ENCODE data around the gene TPBGL.

The TPBGL gene

DNA sequence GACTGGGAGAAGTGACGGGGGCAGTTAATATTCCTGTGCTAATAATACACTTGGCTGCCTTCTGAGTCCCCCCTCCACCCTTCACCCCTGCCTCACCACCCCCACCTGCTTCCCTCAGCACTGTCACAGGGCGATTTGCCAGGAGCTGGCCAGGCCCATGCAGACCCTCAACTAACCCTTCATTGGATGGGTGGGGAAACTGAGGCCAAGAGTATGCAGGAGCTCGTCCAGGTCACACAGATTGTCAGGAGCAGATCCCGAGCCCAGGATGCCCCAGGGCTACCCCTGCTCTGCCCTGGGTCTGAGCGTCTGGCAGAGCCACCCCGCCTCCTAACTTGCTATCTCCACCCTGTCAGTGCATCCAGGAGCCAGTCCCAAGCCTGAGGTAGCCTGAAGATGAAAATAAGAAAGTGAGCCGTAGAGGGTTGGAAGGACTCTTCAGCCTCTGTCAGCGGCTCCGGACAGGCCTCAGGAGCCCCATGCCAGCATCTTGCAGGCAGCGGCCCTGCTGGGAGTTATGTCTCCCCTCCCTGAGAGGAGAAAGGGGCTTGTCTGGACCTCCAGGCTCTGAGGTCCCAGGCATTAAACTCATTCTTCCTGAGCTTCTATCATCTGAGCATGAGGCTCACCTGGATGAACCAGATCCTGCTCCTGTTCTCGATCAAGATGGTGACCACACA, 6.2 kb downstream of the TPBGL start:
- FAIRE-seq: no peak

DNA sequence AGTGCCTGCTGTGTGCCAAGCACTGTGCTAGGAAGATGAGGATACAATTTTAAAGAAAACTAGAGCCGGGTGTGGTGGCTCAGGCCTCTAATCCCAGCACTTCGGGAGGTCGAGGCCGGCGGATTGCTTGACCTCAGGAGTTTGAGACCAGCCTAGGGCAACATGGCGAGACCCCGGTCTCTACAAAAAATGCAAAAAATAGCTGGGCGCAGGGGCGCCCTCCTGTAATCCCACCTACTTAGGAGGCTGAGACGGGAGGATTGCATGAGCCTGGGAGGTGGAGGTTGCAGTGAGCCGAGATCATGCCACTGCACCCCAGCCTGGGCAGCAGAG, 8.3 kb downstream of the TPBGL start:
- FAIRE-seq: no peak

DNA sequence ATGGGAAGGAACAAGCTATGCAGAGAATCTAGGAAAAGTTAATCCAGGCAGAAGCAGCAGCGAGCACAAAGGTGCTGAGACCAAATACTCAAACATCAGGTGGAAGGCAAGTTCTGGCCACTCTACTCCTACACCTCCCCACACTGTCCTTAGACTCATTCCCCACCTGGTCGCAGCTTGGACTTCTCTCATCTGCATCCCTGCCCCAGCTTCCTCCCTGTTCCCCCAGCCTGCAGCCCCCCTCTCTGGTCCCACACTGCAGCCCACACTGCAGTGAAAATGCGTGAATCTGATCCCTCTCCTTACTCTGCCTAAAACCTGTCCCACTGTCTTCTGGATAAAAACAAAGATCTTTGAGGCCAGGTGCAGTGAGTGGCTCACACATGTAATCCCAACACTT, 9.1 kb downstream of the TPBGL start:
- no peak for FAIRE-seq

GRCh38 chr11:75254326-75254725, 13.8 kb downstream of the TPBGL start:
- no peak for FAIRE-seq

DNA sequence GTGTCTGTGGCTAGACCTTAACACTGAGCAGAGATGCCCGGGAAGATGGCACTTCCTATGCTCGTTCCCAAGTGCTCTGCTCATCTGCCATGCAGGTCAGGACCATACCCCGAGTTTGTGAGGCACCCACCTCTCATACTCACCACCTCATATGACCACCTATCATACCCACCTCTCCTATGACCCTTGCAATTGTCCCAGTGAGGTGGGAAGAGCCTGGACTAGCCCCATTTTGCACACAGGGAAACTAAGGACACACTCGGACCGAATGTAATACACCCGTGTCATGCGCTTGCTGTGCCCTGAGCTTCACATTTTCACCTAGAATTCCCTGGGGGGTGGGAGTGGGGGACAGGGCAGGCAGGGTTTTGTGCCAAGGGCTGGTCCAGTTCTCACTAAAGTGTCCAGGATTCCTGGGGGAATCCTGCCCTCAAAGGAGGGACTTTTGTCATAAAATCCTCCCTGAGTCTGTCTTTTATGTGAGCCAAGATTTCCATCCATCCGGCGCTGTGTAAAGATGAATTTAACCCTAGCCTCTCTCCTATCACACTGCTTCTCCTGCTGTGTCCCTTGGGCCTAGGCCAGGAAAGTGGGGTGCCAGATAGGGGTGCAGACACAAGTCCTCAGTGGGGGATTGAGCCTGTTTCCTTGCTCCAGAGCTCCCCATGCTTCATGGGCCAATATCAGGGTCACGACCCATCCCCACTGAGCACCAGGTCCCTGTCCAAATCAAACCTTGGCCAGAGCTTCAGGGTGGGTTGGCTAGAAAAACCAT, 20.0 kb downstream of the TPBGL start:
- no peak for FAIRE-seq

DNA sequence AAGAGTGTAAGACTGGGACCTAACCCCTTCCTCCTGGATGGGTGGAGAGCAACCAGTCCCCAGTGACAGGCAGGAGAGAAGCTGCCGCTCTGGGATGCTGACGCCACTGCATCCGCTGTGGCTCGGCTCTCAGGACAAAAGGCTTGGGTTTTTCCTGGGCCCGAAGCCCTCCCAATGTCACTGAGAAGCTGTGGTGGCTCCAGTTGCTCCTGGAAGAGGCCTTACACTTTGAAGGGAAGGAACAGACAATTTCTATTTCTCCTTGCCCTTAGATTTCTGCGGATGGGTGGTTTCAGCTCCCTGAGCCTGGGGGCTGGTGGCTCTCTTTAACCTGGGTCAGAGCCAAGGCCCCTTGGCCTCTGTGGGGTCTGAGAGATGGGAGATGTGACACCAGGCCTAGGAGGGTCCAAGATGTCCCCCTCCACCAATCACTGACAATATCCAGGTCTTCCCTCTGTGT, 21.4 kb downstream of the TPBGL start:
- no peak for FAIRE-seq

DNA sequence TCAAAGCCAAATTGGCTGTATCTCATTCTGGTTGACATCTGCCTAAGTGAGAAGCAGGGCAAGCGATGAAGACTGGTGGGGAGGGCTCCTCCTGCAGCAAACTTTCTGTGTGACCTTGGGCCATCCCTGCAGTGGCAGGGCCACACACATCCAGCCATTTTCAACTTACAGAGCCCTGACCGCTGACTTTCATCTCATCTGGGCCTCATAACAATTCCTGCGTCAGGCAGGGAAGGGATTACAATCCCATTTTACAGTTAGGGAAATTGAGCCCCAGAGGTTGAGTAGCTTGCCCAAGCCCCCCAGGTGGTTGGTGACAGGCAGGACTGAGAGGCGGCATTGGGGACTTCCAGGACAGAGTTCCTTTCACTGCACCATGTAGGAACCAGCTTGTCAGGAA, 21.9 kb downstream of the TPBGL start:
- FAIRE-seq: no peak

DNA sequence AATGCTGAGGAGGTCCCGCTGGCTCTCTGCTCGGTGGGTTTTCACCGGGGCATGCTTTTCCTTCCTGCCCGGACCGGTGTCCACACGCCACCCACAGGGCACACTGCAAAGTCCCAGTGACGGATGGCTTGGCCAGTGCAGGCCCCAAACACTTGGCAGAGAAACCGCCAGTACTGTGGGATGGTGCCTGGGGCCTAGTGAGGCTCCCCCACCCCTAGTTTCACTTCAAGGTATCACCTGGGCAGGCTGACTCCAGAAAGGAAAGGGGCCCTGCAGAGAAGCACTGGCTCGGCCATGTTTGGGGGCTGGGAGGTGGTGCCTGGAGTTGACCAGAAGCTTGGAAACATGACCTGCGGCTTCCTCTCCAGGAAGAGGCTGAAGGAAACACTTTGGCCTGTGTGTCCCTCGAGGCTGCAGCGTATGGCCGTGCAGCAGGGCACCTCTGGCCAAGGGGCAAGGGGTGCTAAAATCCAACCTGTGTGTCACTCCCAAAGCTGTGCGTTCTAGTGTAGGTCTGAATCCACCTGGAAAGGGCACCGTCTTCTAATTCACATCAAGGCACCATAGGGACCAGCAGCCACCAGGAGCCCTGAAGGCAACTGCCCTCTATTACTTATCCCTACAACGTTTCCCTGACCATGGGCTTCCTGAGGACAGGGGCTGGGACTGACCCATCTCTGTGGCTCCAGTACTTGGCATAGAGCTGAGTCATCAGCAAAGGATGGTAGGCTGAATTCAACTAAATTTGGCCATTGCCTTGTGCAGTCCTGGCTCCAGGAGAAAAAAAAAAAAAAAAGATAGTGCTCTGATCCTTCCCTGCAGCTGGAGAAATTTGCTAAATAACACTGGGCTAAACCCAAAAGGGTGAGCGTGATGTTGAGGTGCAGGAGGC, 22.6 kb downstream of the TPBGL start:
- no peak for FAIRE-seq

- FAIRE-seq: no peak
Measured at GRCh38 chr11:75263944-75264349, 23.4 kb downstream of the TPBGL start.

DNA sequence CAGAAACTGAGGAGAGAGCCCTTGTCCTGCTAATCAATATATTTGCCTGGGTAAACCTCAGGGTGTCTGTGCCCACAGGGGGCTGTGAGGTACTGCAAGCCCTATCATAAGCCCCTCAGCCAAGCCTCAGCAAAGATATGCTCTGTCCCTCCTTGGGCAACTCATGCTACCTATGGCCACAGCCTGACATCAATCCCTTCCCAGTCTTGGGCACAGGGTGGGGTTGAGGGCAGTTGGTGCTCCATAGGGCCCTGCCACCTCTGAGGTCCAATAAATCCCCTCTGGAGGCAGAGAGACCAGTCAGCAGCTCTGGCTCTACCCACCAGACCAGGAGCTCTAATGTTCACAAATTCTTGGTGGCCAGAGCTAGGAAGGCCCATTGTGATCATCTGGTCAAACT, 23.8 kb downstream of the TPBGL start:
- no peak for FAIRE-seq

GRCh38 chr11:75264971-75265370, 24.4 kb downstream of the TPBGL start:
- FAIRE-seq: no peak

DNA sequence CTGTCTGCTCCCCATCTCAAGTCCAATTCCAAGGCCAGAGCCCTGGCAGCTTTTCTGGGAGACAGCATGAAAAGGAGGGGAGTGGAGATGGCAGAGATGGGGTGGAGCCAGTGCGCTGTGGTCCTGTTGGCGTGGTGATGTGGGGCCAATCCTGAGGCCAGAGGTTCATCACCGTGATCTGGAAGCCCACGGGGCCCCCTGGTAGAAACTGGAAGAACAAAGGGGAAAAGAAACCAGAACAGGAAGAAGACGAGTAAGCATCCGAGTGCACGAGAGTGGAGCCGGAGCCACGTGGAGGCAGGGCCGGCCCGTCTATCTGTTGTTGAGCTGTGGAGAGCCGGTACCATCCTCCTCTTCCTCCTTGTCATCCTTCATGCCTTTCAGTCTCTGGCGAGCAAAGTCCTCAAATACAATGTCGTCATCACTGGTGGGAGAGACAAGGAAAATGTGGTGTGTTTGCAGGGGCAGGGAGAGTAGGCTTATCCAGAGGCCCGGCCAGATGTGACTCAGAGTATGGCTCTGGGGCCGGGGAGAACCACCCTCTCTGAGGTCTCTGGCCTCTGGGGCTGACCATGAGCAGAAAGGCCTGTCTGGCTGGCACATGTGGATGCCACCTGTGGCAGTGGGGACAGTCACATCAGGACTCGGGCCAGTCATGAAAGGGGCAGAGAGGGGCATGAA, 25.4 kb downstream of the TPBGL start:
- FAIRE-seq: no peak

DNA sequence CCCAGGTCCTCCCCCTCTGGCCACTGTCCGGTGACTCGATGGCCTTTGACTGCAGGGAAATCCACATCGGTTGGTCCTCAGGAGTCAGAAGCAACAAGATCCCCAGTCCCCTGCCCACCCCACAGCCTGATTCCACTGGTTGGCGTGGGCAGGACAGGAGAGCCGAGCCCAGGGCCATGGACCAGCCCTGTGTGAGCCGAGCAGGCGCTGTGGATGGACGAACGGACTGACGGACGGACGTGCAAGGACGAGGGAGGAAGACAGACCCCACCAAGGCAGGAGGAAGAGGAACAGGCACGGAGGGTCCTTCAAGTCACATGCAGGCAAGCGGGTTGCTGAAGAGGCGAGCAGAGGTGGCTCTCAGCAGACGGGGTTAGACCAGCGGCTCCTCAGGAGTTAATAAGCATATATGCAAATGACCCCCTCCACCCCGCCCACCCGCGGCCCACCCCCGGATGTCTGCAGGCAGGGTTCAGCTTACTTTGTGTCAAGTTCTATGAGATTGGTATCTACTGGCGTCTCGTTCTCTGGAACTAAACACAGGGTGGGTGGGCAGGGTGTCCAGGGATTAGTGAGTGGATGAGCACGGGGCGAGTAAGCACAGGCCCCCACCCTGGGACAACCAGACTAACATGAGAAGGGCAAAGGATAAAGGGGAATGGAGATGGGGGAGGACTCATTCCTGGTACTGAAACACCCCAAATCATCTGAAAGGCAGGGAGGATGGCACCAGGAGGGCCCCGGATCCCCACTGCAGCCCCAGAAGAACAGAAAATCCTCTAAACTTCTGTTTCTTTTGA, 26.8 kb downstream of the TPBGL start:
- FAIRE-seq: no peak

DNA sequence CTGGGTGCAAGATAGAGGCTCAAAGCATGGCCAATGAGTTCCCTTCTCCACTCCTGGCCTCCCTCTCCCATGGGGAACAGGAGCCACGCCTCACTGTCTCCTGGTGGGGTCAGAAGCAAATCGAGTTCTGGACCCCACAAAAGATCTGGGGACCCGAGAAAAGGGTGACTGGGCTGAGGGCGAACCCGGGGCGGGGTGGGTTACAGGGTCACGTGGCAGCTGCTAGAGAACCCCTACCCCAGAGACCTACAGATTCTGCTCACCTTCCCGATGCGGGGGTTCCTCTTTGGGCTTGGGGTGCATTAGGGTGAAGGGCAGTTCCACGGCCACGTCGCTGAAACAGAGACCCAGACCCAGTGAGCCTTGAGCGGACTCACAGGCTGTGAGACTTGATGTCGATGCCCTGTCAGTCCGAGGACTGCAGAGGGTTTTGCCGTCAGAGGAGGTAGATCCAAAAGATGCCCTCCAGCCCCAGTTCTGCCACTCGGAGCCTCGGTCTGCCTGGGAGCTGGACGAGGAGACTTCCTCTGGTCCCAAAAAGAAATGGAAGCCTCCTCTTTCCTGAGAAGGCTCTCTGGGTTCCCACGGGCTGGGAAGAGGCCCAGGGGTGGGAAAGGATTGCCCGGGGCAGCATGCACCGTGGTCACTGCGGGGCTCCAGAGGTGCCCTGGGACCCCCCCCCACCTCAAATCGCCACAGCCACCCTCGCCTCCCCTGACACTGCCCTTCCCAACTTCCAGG, 28.2 kb downstream of the TPBGL start:
- no peak for FAIRE-seq

GRCh38 chr11:75269367-75269660, 28.7 kb downstream of the TPBGL start:
- FAIRE-seq: no peak

DNA sequence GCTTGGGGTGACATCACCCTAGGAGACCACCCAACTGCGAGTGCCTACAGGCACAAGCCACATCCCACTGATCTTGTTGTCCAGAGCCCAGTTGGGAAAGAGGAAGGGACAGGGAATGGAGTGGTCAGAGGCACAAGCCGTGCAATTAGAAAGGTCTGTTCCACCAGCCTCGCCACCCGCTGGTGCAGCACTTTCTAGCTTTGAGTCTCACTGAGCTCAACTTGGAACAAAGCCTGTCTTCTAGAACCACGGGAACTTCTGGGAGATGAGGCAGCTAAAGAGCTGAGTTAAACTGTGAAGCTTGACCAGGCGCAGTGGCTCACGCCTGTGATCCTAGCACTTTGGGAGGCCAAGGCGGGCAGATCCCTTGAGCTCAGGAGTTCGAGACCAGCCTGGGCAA, 29.3 kb downstream of the TPBGL start:
- FAIRE-seq: no peak

- no peak for FAIRE-seq
Measured at GRCh38 chr11:75270896-75271418, 30.4 kb downstream of the TPBGL start.

DNA sequence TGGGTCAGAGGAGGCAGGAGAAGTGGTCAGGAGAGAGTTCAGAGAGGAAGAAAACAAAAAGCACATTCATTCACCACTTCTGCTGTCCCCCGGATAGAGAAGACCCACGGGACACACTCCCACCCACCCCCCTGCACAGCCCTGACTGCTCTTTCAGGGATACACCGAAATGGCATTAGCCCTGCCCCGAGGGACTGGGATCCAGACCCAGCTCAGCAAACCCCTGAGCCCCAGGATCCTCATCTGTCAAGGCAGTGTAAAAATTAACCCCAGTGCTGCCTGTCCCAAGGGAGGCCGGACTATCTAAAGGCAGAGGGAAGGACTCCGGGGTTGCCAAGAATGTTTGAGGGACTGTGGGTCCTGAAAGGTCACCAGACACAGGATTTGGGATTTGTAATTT, 31.2 kb downstream of the TPBGL start:
- no peak for FAIRE-seq

DNA sequence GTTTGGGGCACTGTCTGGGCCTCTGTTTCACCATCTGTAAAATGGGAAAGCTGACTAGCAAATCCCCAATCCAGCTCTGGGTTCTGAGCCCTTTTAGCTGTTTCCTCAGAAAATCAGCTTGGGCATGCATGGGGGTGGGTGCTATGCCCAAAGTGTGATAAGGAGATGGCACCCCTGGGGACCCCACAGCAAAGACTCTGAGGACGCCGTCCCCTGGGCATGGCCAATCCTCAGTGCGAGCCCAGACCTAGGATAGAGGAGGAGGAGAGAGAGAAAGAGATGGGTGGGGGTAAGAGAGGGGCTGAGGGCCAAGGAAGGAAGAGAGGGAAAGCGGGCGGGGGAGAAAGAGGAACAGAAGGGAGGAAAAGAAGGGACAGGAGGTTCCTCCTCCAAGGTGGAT, 31.8 kb downstream of the TPBGL start:
- no peak for FAIRE-seq

GRCh38 chr11:75272821-75273301, 32.3 kb downstream of the TPBGL start:
- no peak for FAIRE-seq
